ENCODE data around the gene PHACTR1.
"Not testable (repeated sequence)": the region's sequence is repeated elsewhere in the genome, so short reads cannot be mapped to it uniquely, and the experiment has no call there.

PHACTR1 gene

GRCh38 chr6:12899046-12899833 is 182.7 kb downstream of the PHACTR1 start:
- DNase-seq (ENCODE audit: low spot score): no peak

- DNase-seq (ENCODE audit: low spot score): no peak
These were observed 186.7 kb downstream of the PHACTR1 start for GRCh38 chr6:12903246-12903645.

DNA sequence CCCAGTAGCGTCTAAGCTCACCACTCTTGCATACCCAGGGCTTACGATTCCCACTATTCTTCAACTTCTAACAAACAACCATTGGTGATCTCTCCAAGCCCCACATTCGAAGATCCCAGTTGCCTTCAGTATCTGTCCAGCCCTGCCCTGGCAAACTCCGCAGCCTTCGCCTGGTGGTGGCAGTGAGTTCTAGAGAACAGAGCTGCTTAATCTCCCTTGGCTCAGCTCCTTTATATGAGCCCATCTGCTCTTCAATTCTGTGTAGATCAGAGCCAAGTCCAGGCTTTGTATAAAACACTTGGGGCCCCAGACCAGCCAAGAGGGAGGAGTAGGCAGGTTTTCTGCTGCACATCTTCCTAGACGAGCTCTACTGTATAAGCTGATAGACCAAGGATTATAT is 193.3 kb downstream of the PHACTR1 start:
- peak; percentile 96 for DNase-seq (ENCODE audit: low spot score)

DNA sequence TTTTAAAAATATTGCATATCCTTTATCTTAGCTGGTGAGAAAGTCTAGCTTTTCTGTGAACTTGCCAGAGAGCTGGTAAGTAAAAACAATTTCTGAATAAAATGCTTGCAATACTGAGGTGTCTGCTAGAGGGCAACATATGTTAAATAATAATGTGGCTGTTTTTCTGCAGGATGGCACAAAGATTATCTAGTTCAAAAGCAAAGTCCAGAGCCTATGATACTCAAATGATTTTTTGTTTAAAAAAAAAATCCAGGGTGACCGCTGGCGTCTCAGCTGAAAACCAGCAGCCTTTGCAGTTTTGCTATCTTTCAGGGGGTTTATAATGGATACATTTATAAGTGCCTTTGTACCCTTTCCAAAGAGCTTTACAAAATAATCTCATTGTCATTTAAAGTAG is 194.9 kb downstream of the PHACTR1 start:
- peak; percentile 78 for DNase-seq (ENCODE audit: low spot score)

DNA sequence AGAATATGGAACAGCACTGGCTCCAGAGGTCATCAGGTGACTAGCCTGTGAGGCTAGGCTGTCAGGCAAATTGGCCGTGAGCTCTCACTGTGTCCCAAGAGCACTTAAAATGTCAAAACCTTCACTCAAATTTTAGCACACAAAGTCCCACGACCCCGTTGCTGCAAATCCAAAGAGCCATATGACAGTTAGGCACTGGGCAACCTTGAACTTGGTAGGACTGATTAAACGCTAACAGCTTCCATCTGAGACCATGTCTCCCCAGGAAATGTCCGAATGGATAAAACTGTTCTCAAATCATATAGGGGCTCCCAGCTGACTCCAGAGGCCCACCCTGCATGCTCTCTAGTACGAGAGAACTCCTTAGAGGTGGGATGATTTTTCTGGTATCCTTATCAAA is 196.6 kb downstream of the PHACTR1 start:
- DNase-seq (ENCODE audit: low spot score): no peak

DNA sequence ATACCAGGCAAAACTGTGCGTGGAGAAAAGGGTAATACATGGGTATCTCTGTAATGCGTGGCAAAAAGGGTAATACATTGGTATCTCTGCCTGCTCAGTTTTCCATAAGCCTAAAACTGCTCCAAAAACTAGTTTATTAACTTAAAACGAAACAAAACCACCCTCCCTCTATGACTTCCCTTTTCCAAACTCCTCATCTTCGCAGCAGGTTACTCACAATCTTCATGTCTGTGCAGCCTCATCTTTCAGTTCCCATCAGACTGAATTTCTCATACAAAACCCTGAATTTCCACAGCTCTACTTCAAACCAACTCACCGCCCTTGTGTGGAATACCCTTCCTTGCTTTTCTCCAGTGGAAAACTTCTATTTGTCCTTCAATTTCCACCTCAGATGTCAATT is 199.4 kb downstream of the PHACTR1 start:
- no peak for DNase-seq (ENCODE audit: low spot score)

DNA sequence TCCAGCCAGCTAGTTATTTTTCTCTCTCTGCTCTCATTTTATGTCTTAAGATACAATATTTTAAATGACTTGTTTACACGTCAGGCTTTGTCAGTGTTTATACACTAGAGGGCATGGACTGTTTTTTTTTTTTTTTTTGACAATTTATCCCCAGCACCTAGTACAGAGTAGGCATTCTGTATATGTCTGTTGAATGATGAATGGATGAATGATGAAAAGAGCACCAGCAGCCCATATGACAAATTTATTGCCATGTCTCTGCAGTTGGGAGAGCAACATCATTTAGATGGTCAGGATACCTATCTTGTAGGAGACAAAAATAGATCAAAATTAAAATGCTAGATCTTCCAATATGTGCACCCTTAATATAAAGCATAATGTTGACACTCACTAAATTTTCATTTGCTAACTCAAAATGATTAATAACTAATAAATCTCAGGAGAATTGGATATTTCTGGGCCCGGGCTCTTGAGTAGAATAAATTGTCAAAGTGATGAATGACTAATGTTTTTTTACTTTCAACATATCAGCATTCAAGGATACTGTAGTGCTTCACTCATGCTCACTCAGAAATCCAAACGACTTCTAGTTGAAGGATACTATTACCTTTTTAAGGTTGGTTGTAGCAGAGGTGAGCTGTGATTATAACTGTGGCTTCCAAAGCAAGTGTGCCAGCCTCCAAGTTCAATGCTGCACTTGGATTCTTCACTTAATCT is 200.0 kb downstream of the PHACTR1 start:
- no peak for DNase-seq (ENCODE audit: low spot score)

DNA sequence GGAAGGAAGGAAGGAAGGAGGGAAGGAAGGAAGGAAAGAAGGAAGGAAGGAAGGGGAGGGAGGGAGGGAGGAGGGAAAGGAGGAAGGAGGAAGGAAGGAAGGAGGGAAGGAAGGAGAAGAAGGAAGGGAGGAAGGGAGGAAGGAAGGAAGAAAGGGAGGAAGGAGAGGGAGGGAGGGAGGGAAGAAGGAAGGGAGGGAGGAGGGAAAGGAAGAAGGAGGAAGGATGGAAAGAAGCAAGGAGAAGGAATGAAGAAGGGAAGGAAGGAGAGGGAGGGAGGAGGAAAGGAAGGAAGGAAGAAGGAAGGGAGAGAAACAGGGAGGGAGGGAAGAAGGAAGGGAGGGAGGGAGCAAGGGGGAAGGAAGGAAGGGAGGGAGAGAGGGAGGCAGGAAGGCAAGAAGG is 204.9 kb downstream of the PHACTR1 start:
- DNase-seq (ENCODE audit: low spot score): no peak

DNA sequence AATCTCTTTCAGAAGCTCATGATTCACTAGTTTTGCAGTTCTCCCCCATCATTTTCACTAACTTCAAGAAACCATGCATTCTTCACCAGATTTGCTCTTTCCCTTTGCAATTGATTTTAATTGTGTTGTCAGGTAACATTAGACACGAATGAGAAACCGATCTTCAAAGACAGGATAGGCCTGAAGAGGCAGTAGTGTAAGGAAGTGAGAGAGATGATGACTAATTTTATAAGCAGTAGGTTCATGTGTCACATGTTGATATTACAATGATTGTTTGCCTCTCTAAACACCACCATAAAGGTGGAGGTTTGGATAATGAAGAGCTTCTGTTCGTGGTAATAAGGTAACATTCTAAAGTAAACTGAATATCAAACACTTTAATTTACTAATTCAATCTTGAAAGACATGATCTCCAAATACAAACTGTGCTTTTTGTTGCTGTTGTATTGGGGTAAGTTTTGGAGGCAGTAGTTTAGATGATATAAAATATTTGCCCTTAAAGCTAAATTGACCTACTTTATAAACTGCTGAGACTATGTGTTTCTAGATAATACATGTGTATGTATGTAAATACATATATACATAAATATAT is 207.2 kb downstream of the PHACTR1 start:
- DNase-seq (ENCODE audit: low spot score): no peak

GRCh38 chr6:12924911-12925310 is 208.3 kb downstream of the PHACTR1 start:
- DNase-seq (ENCODE audit: low spot score): no peak

DNA sequence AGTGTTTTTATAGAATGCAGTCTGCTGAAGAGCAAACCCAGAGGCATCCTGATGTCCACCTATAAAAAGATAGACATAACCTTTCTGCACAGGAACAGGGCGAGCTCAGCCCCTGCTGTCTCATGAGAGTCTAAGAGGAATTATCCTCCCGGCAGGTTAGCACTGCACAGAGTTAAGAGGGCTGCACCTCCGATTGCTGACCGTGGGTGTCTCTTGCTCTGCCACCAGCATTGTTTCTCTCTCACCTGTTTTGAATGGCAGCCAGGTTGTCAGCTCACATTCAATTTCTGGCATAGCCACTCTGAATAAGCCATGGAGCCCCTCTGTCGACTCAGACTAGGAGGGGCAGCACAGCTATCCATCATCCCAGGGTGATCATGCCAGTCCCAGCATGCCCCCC is 211.2 kb downstream of the PHACTR1 start:
- DNase-seq (ENCODE audit: low spot score): peak; percentile 3

DNA sequence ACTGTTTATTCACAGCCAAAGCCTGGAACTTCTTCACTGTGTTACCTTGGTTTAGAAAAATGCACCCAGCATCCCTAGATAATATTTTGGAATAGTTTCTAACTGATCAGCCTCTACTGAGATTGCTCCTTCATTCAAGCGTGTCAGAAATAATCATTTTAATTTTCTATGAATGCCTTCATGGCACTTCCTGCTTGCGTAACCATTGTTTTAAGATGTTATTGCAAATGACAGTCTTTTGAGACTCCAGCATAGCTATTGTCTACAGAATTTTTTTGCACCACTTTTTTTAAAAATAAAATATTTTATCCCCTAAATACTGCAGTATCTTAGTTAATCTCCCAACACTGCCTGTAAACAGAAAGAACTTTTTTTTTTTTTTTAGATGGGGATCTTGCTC is 213.1 kb downstream of the PHACTR1 start:
- no peak for DNase-seq (ENCODE audit: low spot score)

DNA sequence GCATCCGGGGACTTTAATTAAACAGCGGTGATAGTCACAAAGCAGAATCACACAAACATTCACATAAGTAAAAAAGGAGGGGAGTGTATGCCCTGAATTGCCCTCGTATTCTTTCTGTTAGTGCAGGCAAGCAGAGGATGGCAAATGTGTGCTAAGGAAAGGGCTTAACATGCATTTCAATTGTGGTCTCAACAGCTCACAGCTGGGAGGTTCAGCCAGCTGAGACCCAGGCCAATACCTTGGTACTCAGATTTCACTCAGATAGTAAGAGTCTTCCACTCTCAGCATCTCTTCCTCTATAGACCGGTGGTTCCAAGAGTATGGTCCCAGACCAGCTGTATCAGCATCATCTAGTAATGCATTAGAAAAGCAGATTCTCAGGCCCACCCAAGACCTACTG is 215.1 kb downstream of the PHACTR1 start:
- no peak for DNase-seq (ENCODE audit: low spot score)

- no peak for DNase-seq (ENCODE audit: low spot score)
These were observed 219.1 kb downstream of the PHACTR1 start for GRCh38 chr6:12935637-12936036.

- no peak for DNase-seq (ENCODE audit: low spot score)
These were observed 221.4 kb downstream of the PHACTR1 start for GRCh38 chr6:12937971-12938370.

- DNase-seq (ENCODE audit: low spot score): no peak
These were observed 222.7 kb downstream of the PHACTR1 start for GRCh38 chr6:12939314-12939713.

- no peak for DNase-seq (ENCODE audit: low spot score)
These were observed 224.9 kb downstream of the PHACTR1 start for GRCh38 chr6:12941422-12941821.

GRCh38 chr6:12943549-12943948 is 227.0 kb downstream of the PHACTR1 start:
- DNase-seq (ENCODE audit: low spot score): no peak

- no peak for DNase-seq (ENCODE audit: low spot score)
These were observed 227.4 kb downstream of the PHACTR1 start for GRCh38 chr6:12944001-12944400.

GRCh38 chr6:12944528-12944927 is 228.0 kb downstream of the PHACTR1 start:
- not testable (repeated sequence) for DNase-seq (ENCODE audit: low spot score)

GRCh38 chr6:12947151-12947871 is 230.7 kb downstream of the PHACTR1 start:
- no peak for DNase-seq (ENCODE audit: low spot score)

DNA sequence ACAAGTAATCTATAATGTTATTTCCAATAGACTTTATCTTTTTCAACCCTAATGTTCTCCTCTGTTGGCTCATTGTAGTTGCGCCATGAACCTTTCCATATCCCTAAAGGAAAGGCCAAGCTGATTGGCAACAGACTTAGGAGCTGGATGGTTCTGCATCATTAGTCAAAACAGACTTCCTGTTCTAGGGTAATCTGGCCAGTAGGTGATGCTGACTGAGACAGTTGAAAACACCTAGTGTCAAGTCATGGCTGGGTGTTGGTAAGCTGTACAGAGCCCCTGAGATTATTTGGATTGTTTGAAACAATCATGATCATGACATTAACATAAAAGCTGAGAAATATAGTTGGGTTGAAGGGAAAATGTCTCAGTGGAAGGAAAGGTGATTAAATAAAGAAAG is 231.4 kb downstream of the PHACTR1 start:
- no peak for DNase-seq (ENCODE audit: low spot score)

- no peak for DNase-seq (ENCODE audit: low spot score)
These were observed 234.4 kb downstream of the PHACTR1 start for GRCh38 chr6:12950976-12951375.
